GM13977 (cell line): ENCODE results near the gene KRT86.
"Not testable (repeated sequence)": the region's sequence is repeated elsewhere in the genome, so short reads cannot be mapped to it uniquely, and the experiment has no call there.

Source experiments
- DNase-seq: peaks from one replicate; pipeline ENCODE4 v3.0.0; 2012; ENCODE audit warnings: low spot score
- in situ Hi-C: fragments of 300-500 bp; cut with MboI; formaldehyde crosslinking; loops from one replicate; pipeline ENCODE4 v1.12.0; 2022; ENCODE audit warnings: low sequenced_read_pairs, low pct_unique_long_range_greater_than_20kb, mixed read lengths, inconsistent platforms; ENCODE audit not compliant: unreplicated experiment
- TF ChIP-seq, protein P1 (sequence below): IDR thresholded peaks from 2 replicates; pipeline ENCODE4 v1.5.1; 2012; ENCODE audit warnings: mild to moderate bottlenecking, control low read depth; ENCODE audit not compliant: insufficient read depth; ENCODE audit errors: extremely low read depth, missing control alignments

The KRT86 gene

DNA sequence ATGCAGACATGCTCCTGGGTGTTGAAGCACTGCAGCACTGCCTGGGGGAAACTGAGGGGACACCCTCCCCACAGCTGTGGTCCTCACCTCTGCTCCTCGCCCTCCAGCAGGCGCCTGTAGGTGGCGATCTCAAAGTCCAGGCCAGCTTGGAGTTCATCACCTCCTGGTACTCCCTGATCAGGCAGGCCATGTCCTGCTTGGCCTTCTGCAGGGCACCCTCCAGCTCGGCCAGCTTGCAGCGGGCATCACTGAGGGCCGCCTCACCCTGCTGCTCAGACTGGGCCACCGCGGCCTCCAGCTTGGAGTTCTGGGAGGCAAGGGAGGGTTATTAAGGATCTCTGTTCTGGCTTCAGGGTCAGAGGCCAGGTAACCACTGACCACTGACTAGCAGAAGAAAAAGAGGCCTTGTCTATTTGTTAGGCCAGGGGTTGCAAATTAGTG lies 22.2 kb upstream of the KRT86 start:
- in situ Hi-C loops, result not testable (repeated sequence)
- TF ChIP-seq, protein P1, sequence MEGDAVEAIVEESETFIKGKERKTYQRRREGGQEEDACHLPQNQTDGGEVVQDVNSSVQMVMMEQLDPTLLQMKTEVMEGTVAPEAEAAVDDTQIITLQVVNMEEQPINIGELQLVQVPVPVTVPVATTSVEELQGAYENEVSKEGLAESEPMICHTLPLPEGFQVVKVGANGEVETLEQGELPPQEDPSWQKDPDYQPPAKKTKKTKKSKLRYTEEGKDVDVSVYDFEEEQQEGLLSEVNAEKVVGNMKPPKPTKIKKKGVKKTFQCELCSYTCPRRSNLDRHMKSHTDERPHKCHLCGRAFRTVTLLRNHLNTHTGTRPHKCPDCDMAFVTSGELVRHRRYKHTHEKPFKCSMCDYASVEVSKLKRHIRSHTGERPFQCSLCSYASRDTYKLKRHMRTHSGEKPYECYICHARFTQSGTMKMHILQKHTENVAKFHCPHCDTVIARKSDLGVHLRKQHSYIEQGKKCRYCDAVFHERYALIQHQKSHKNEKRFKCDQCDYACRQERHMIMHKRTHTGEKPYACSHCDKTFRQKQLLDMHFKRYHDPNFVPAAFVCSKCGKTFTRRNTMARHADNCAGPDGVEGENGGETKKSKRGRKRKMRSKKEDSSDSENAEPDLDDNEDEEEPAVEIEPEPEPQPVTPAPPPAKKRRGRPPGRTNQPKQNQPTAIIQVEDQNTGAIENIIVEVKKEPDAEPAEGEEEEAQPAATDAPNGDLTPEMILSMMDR, result peak; percentile 39
- peak; percentile 17 for DNase-seq

DNA sequence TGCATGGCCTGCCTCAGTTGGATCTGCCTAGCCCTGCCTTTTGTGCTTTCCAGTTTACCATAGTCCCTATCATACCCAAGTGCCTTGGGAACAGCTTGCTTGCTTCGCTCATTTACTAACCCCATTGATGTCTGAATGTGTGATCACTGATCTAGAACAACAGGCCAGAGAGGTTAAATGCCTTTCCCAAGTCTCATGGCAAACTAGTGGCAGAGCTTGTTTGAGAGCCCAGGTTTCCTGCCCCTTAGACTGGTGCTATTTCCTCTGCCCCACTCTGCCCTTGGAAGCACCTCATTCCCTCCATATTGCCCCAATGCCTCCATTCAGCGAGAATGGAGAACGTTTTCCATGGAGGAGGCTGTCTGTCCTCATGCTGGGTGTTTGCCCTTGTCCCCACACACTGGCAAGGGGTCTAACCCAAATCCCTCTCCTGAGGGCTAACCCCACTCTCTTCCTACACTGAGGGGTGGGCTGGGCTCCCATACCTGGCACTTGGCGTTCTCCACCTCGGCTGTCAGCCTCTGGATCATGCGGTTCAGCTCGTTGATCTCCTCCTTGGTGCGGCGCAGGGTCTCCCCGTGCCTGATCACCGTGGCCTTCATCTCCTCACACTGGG lies 21.6 kb upstream of the KRT86 start:
- peak; percentile 17 for DNase-seq
- in situ Hi-C loops, result no loop called here
- TF ChIP-seq, protein P1, result no peak

DNA sequence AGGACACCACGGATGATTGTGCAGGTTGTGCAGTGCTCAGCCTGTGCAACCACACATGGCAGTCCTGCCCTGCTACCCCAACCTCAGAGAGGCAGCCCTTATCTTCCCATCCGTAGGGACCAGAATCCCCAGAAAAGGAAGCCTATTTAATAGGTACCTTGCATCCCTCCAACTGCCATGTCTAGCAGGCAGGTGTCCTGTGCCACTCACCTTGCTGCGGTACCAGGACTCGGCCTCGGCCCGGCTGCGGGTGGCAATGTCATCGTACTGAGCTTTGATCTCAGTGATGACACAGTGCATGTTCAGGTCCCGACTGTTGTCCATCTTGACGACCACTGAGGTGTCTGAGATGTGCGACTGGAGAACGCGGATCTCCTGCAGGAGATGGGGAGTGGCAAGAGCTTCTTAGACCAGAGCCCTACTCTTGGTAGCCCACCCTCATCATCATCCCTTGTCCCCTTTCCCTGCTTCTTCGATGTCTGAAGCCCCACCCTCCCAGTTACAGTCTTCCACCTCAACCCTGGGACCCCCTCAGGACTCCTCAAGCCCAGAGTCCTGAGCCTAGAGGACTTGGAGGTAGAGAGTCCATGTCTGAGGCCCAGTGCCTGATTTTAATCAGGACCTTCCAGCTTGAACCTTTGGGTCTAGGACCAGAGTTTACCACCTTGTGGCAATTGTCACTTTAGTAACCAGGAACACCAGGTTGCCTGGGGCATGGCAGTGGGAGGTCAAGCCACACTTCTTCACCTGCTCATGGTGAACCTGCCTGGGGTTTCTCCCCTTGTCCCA lies 20.9 kb upstream of the KRT86 start:
- no peak for DNase-seq
- TF ChIP-seq, protein P1, result no peak
- in situ Hi-C loops, result no loop called here

DNA sequence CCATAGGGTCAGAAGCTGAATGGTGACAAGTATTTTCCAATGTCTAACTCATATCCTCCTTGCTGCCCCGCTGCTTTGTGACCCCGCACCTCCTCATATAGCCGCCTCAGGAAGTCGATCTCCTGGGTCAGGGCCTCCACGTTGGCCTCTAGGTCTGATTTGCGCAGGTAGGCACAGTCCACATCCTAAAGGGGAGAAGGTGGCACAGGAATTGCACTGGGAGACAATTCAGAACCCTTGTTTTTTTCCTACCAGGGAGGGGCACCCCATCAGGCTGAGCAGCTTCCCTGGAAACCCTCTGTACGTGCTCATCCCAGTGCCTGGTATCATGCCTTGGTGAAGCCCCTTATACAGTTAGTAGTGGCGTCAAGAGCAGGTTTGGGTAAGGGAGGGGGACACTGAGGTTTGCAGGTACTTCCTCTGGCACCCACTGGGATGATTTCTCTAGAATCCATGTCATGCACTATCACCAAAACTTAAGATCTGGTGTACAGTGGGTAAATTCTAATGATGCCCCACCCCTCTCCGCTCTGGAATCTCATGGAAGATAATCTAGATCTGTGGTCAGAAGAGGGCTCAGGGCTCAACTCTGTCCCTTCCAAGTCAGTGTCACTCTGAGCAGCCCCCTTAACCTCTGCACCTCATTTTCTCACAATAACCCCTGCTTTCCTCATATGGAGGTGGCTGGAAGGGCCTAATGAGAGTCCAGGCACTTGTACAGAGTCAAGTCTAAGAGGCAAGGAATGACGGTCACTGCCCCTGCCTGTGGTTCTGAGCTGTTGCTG lies 20.1 kb upstream of the KRT86 start:
- TF ChIP-seq, protein P1, result no peak
- in situ Hi-C loops, result no loop called here
- peak; percentile 19 for DNase-seq

DNA sequence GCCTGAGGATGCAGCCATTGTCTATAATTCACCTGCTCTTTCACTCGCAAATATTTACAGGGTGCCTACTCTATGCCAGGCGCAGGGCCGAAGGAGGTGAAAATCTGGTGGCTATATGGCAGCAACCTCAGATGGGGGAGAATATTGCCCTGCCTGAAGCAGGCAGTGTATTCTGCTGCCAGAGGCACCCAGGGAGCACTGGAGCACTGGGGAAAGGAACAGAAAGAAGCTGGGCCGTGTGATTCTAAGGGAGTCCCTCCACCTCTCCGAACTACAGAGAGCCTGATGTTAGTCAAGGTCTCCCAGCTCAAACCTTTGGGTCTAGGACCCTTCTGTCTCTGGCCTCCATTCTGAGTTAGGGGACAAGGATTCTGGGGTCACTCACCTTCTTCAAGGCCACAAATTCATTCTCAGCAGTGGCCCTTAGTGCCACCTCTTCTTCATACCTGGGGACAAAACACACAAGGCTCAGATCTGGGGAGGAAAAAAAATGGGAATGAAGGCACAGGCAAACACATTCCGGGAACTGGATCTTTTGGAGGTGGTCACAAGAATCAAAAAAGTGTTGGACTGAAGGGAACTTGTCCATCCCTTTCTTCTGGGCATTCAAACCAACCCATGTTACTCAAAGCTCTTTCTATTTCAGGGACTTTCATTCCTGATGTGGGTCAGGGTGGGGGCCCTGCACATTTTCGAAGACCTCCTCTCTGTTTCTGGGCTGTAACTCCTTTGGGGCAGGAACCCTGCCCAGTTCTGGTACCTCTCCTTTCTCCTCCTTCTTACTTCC lies 19.3 kb upstream of the KRT86 start:
- peak; percentile 14 for DNase-seq
- TF ChIP-seq, protein P1, result no peak
- in situ Hi-C loops, result no loop called here
